SK-N-SH (cell line): Measurements from ENCODE around the gene MBTPS1. TPM values are rescaled to one million over a fixed set of nuclear protein-coding genes. Genes with fewer than 3 reads are reported as not detected.

Experiments used
- CTCF ChIA-PET: fragments of 300-600, 350-600 bp; formaldehyde crosslinking; extraction: SDS; loops from one replicate; lab custom pipeline; 2021; lab: Yijun Ruan, JAX
- POLR2A ChIA-PET: fragments of 350-600 bp; sonication (Branson Sonifier 250); formaldehyde crosslinking; extraction: SDS; loops from one replicate; lab custom pipeline; 2020; ENCODE audit warnings: antibody characterized with exemption, inconsistent platforms; lab: Yijun Ruan, JAX
- DNase-seq: peaks from one replicate; pipeline ENCODE4 v3.0.0; 2012
- H2AFZ ChIP-seq: fragments of 200-600 bp; sonication (generic); 2 replicates; pipeline ENCODE4 v1.8.1; 2016; ENCODE audit warnings: antibody characterized with exemption, mild to moderate bottlenecking, low read depth
- H3F3A ChIP-seq: fragments of 200-600 bp; sonication (generic); replicated peaks from 2 replicates; pipeline ENCODE3; 2016; ENCODE audit warnings: antibody characterized with exemption, mild to moderate bottlenecking; ENCODE audit not compliant: insufficient read depth
- H3K27ac ChIP-seq, 2 experiments: fragments of 200-500 bp in 1 of 2; fragments of 200-600 bp in 1 of 2; sonication (Bioruptor generic) in 1 of 2; sonication (generic), shearing (Covaris generic) in 1 of 2; 2 replicates each; pipeline versions ENCODE4 v1.5.1 to v1.6.1; 2014 to 2016; ENCODE audit warnings: low read depth in 2 of 2, inconsistent platforms in 1 of 2, low read length in 1 of 2, mild to moderate bottlenecking in 1 of 2, mixed read lengths in 1 of 2
- H3K27me3 ChIP-seq: fragments of 200-600 bp; sonication (generic), shearing (Covaris generic); 2 replicates; pipeline ENCODE4 v1.6.1; 2016; ENCODE audit warnings: mixed run types; ENCODE audit not compliant: insufficient read depth
- H3K36me3 ChIP-seq, 2 experiments: fragments of 200-500 bp in 1 of 2; fragments of 200-600 bp in 1 of 2; sonication (Bioruptor generic) in 1 of 2; sonication (generic) in 1 of 2; replicated peaks in 1 of 2; 2 replicates each; pipeline versions ENCODE3 to v1.5.1; 2014 to 2016; ENCODE audit warnings: low read length in 1 of 2, mild to moderate bottlenecking in 1 of 2; ENCODE audit not compliant: insufficient read depth in 2 of 2, control insufficient read depth in 1 of 2
- H3K4me1 ChIP-seq, 2 experiments: fragments of 200-500 bp in 1 of 2; fragments of 200-600 bp in 1 of 2; sonication (Bioruptor generic) in 1 of 2; sonication (generic), shearing (Covaris generic) in 1 of 2; 2 replicates each; pipeline versions ENCODE4 v1.5.1 to v1.6.1; 2014 to 2016; ENCODE audit warnings: low read depth in 1 of 2, low read length in 1 of 2, mixed run types in 1 of 2; ENCODE audit not compliant: insufficient read depth in 2 of 2, control insufficient read depth in 1 of 2
- H3K4me2 ChIP-seq: fragments of 200-600 bp; sonication (generic), shearing (Covaris generic); 2 replicates; pipeline ENCODE4 v1.6.1; 2017; ENCODE audit warnings: mixed run types
- H3K4me3 ChIP-seq, 2 experiments: fragments of 200-500 bp in 1 of 2; fragments of 200-600 bp in 1 of 2; sonication (Bioruptor generic) in 1 of 2; sonication (generic), shearing (Covaris generic) in 1 of 2; 2 replicates each; pipeline versions ENCODE4 v1.5.1 to v1.8.1; 2014 to 2016; ENCODE audit warnings: low read depth in 2 of 2, inconsistent platforms in 1 of 2, low read length in 1 of 2, mild to moderate bottlenecking in 1 of 2, mixed read lengths in 1 of 2, moderate library complexity in 1 of 2
- H3K79me2 ChIP-seq: fragments of 200-600 bp; sonication (generic); 2 replicates; pipeline ENCODE4 v1.8.1; 2017; ENCODE audit warnings: mild to moderate bottlenecking; ENCODE audit not compliant: insufficient read depth
- H3K9ac ChIP-seq: fragments of 200-600 bp; sonication (generic); 2 replicates; pipeline ENCODE4 v1.6.1; 2017; ENCODE audit warnings: mixed run types
- H3K9me2 ChIP-seq: fragments of 200-600 bp; sonication (generic); 2 replicates; pipeline ENCODE4 v1.6.1; 2017; ENCODE audit warnings: mixed run types
- H3K9me3 ChIP-seq: fragments of 200-600 bp; sonication (generic); 2 replicates; pipeline ENCODE4 v1.6.1; 2017; ENCODE audit warnings: mixed run types, mild to moderate bottlenecking, moderate library complexity
- H4K20me1 ChIP-seq: fragments of 200-600 bp; sonication (generic); 2 replicates; pipeline ENCODE4 v1.6.1; 2017; ENCODE audit warnings: mild to moderate bottlenecking, mixed run types; ENCODE audit not compliant: insufficient read depth
- CHD2 ChIP-seq: fragments of 150-350 bp; IDR thresholded peaks from 2 replicates; pipeline ENCODE4 v1.6.1; 2018; ENCODE audit warnings: low read length; ENCODE audit not compliant: partially characterized antibody
- FOXM1 ChIP-seq: IDR thresholded peaks from 2 replicates; pipeline ENCODE4 v1.4.0; 2012; ENCODE audit warnings: low read depth, mild to moderate bottlenecking
- GABPA ChIP-seq: IDR thresholded peaks from 2 replicates; pipeline ENCODE4 v1.4.0; 2012; ENCODE audit warnings: low read depth, mild to moderate bottlenecking
- JUND ChIP-seq: IDR thresholded peaks from 2 replicates; pipeline ENCODE4 v1.4.0; 2012
- NFIC ChIP-seq: IDR thresholded peaks from 2 replicates; pipeline ENCODE4 v1.4.0; 2012; ENCODE audit warnings: borderline replicate concordance
- RAD21 ChIP-seq: IDR thresholded peaks from 2 replicates; pipeline ENCODE4 v1.6.1; 2012; ENCODE audit warnings: mild to moderate bottlenecking, low read length
- RFX5 ChIP-seq: IDR thresholded peaks from 2 replicates; pipeline ENCODE4 v1.6.1; 2012; ENCODE audit warnings: mild to moderate bottlenecking, improper control_type of control experiment, low read length
- TAF1 ChIP-seq: IDR thresholded peaks from 2 replicates; pipeline ENCODE4 v1.6.1; 2012; ENCODE audit warnings: low read depth, mild to moderate bottlenecking, low read length, moderate library complexity, borderline replicate concordance
- TCF12 ChIP-seq: IDR thresholded peaks from 2 replicates; pipeline ENCODE4 v1.4.0; 2012
- TEAD4 ChIP-seq: IDR thresholded peaks from 2 replicates; pipeline ENCODE4 v1.4.0; 2012; ENCODE audit warnings: mild to moderate bottlenecking, borderline replicate concordance; ENCODE audit not compliant: insufficient read depth
- WGBS: methylation state at CpG from one replicate; pipeline ENCODE4 v1.1.6; 2017; ENCODE audit warnings: low lambda C conversion rate; 5-methylcytosine and 5-hydroxymethylcytosine counted together
- polyA plus RNA-seq, 3 experiments: library from polyadenylated mRNA; depleted of rRNA; stranded (reverse); fragments of >200 nt; gene quantifications; 2 replicates each; pipeline ENCODE4 v1.2.3, GENCODE V29; 2012
- TF ChIP-seq, protein P1 (sequence below): IDR thresholded peaks from 2 replicates; pipeline ENCODE4 v1.4.0; 2012; ENCODE audit warnings: low read depth, borderline replicate concordance
- TF ChIP-seq, protein P2 (sequence below): IDR thresholded peaks from 2 replicates; pipeline ENCODE4 v1.4.0; 2012; ENCODE audit warnings: low read depth
- TF ChIP-seq, protein P3 (sequence below): fragments of 150-350 bp; IDR thresholded peaks from 2 replicates; pipeline ENCODE4 v1.6.1; 2017; ENCODE audit warnings: antibody characterized with exemption, low read length, low read depth, borderline replicate concordance

MBTPS1 gene
- polyA plus RNA-seq, 1 of the 3 experiments (the other 2 are of a cell fraction): 84.9 TPM

DNA sequence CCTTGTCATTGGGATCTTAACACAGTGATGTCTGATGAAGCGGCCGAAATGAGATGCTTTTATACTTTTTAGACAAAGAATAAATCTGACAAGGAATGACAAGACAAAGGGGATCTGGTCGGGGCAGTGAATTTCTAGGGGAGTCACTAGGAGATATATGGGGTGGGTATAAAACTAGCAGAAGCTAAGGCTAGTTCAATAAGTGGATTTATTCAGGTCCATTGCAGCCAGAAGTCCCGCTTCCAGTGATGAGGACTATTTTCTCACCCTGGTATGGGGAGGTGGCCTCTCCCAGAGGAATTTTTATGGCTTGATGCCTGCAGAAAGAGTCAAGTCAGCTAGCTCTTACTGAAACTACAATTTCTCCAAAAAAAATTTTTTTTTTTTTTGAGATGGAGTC, 98.0 kb downstream of the MBTPS1 start:
- Histone ChIP-seq H3K9ac (no peak overlapping the region), H3K4me1 (no peaks in the 10 kb centered on the region), H3K27me3 (no peaks in the 10 kb centered on the region), H3K27ac (no peak overlapping the region), H3K79me2 (no peaks in the 10 kb centered on the region), H3K9me3 (no peaks in the 10 kb centered on the region), H3K4me3 (no peak overlapping the region), H2AFZ (no peak overlapping the region), H4K20me1 (no peaks in the 10 kb centered on the region), H3K9me2 (no peaks in the 10 kb centered on the region), H3K36me3 (no peaks in the 10 kb centered on the region), H3K4me2 (no peak overlapping the region), H3F3A (no peaks in the 10 kb centered on the region)
- TF ChIP-seq, protein P1, sequence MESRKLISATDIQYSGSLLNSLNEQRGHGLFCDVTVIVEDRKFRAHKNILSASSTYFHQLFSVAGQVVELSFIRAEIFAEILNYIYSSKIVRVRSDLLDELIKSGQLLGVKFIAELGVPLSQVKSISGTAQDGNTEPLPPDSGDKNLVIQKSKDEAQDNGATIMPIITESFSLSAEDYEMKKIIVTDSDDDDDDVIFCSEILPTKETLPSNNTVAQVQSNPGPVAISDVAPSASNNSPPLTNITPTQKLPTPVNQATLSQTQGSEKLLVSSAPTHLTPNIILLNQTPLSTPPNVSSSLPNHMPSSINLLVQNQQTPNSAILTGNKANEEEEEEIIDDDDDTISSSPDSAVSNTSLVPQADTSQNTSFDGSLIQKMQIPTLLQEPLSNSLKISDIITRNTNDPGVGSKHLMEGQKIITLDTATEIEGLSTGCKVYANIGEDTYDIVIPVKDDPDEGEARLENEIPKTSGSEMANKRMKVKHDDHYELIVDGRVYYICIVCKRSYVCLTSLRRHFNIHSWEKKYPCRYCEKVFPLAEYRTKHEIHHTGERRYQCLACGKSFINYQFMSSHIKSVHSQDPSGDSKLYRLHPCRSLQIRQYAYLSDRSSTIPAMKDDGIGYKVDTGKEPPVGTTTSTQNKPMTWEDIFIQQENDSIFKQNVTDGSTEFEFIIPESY: no peak
- TF ChIP-seq, protein P2, sequence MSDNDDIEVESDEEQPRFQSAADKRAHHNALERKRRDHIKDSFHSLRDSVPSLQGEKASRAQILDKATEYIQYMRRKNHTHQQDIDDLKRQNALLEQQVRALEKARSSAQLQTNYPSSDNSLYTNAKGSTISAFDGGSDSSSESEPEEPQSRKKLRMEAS: no peak
- TF ChIP-seq CHD2: no peak
- TF ChIP-seq, protein P3, sequence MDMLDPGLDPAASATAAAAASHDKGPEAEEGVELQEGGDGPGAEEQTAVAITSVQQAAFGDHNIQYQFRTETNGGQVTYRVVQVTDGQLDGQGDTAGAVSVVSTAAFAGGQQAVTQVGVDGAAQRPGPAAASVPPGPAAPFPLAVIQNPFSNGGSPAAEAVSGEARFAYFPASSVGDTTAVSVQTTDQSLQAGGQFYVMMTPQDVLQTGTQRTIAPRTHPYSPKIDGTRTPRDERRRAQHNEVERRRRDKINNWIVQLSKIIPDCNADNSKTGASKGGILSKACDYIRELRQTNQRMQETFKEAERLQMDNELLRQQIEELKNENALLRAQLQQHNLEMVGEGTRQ: no peak
- no peak for TF ChIP-seq JUND
- no peak for TF ChIP-seq TEAD4
- no peak for TF ChIP-seq FOXM1
- TF ChIP-seq NFIC: no peak
- TF ChIP-seq TCF12: no peak
- no peak for TF ChIP-seq TAF1
- TF ChIP-seq RFX5: no peak
- POLR2A ChIA-PET: no interaction called here
- CTCF ChIA-PET: interaction anchor here (1.2 to 1.5 kb wide), 2 partner anchors 44 to 47 kb away, joined by 3 to 6 read pairs; no protein-coding TSS in a partner anchor
- no peak for DNase-seq
- WGBS: 23% methylated on average over 4 of the region's 4 CpGs

DNA sequence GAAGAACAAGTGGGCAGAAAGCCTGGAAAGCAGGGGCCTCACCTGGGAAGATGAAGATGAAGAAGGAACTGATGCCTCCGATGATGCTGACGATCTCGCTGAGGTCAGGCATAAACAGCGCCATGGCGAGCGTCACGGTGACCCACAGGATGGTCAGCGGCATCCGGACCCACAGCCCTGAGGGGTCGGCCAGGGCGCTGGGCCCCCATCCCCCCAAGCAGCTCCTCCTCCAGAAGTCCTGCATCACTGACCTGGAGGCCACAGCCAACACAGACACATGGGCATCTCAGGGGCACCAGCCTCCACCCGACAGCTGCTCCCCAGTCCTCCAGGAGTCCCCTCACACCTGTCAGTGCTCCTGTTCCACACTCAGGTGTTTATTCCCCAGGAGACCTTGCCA, 100.3 kb downstream of the MBTPS1 start:
- H3K4me2 ChIP-seq: no peak overlapping the region
- TF ChIP-seq RAD21: no peak
- TF ChIP-seq GABPA: no peak
- TF ChIP-seq, all 33 proteins: peak for 0
- no peak overlapping the region for H3K27ac ChIP-seq
- H3K4me1 ChIP-seq: no peaks in the 10 kb centered on the region
- H3F3A ChIP-seq: no peaks in the 10 kb centered on the region
- H2AFZ ChIP-seq: no peak overlapping the region
- no peaks in the 10 kb centered on the region for H3K9me2 ChIP-seq
- ChIA-PET CTCF (interaction anchor here (0.7 to 0.8 kb wide), 2 partner anchors 47 to 64 kb away, joined by 3 to 4 read pairs; no protein-coding TSS in a partner anchor), POLR2A (no interaction called here)
- no peaks in the 10 kb centered on the region for H4K20me1 ChIP-seq
- H3K36me3 ChIP-seq: no peaks in the 10 kb centered on the region
- no peaks in the 10 kb centered on the region for H3K79me2 ChIP-seq
- no peak overlapping the region for H3K9ac ChIP-seq
- WGBS: 68% methylated on average over 3 of the region's 12 CpGs
- H3K27me3 ChIP-seq: no peaks in the 10 kb centered on the region
- no peaks in the 10 kb centered on the region for H3K9me3 ChIP-seq
- H3K4me3 ChIP-seq: no peak overlapping the region
- DNase-seq: no peak
